HCT116 (cell line): Measurements from ENCODE around the gene ESM1.

Source experiments
- CEBPB ChIP-seq: IDR thresholded peaks from 2 replicates; pipeline ENCODE4 v1.6.1; 2012; ENCODE audit warnings: low read depth
- EZH2 ChIP-seq: fragments of 200-600 bp; sonication (generic); IDR thresholded peaks from 2 replicates; pipeline ENCODE4 v1.6.1; 2017; ENCODE audit warnings: antibody characterized with exemption, mixed run types
- EZH2phosphoT487 ChIP-seq: fragments of 200-600 bp; IDR thresholded peaks from 2 replicates; pipeline ENCODE4 v1.6.1; 2018; ENCODE audit warnings: antibody characterized with exemption, borderline replicate concordance
- JUND ChIP-seq: IDR thresholded peaks from 2 replicates; pipeline ENCODE4 v1.6.1; 2012
- POLR2A ChIP-seq: IDR thresholded peaks from 2 replicates; pipeline ENCODE4 v1.7.0; 2011; ENCODE audit warnings: borderline replicate concordance; ENCODE audit not compliant: insufficient read depth, insufficient read length; ENCODE audit errors: extremely low read depth
- POLR2AphosphoS5 ChIP-seq: IDR thresholded peaks from 2 replicates; pipeline ENCODE4 v1.6.1; 2011; ENCODE audit warnings: mild to moderate bottlenecking, low read depth, low read length, moderate library complexity
- SP1 ChIP-seq: IDR thresholded peaks from 2 replicates; pipeline ENCODE4 v1.6.1; 2012; ENCODE audit warnings: low read depth
- SRF ChIP-seq: IDR thresholded peaks from 2 replicates; pipeline ENCODE4 v1.6.1; 2012; ENCODE audit warnings: low read depth
- TCF7L2 ChIP-seq: IDR thresholded peaks from 2 replicates; pipeline ENCODE4 v1.7.0; 2011; ENCODE audit warnings: borderline replicate concordance, inconsistent platforms; ENCODE audit not compliant: insufficient read depth, insufficient read length; ENCODE audit errors: extremely low read depth
- ZFX ChIP-seq: fragments of 450-650 bp; IDR thresholded peaks from 2 replicates; pipeline ENCODE4 v1.6.1; 2017
- TF ChIP-seq, protein P1 (sequence below), 3 experiments: fragments of 200-600 bp in 1 of 3; sonication (generic) in 1 of 3; IDR thresholded peaks in 2 of 3; conservative IDR thresholded peaks in 1 of 3; 2 replicates each; pipeline ENCODE4 v1.5.1; 2012 to 2017; ENCODE audit warnings: low read depth in 2 of 3, low read length in 2 of 3, antibody characterized with exemption in 1 of 3, borderline replicate concordance in 1 of 3, control low read depth in 1 of 3, mild to moderate bottlenecking in 1 of 3, mixed read lengths in 1 of 3, mixed run types in 1 of 3, moderate library complexity in 1 of 3; ENCODE audit not compliant: insufficient read depth in 1 of 3
- TF ChIP-seq, protein P2 (sequence below): IDR thresholded peaks from 2 replicates; pipeline ENCODE4 v1.6.1; 2012
- TF ChIP-seq, protein P3 (sequence below): IDR thresholded peaks from 2 replicates; pipeline ENCODE4 v1.6.1; 2012; ENCODE audit warnings: low read depth
- TF ChIP-seq, protein P4 (sequence below): IDR thresholded peaks from 2 replicates; pipeline ENCODE4 v1.6.1; 2011; ENCODE audit warnings: mild to moderate bottlenecking, low read length, moderate library complexity; ENCODE audit not compliant: insufficient replicate concordance; ENCODE audit errors: extremely low read depth

DNA sequence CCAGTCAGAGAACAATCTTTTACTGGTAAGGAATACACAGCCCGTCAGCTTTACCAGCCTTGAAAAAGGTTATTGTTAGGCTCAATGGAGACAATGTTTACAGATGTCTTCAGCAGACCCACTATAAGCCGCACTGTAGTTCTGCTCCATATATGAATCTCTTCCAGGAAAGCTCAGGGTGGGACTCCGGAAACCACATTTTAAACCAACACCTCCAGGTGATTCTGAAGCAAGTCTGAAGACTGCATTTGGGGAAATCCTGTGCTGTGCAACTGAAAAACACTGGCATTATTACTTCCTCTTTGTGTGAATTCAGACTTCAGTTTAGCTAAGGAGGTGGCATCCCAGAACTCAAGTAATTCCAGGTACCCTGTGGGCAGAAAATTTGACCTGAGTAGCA is 42.2 kb upstream of the ESM1 start:
- TF ChIP-seq, protein P1, sequence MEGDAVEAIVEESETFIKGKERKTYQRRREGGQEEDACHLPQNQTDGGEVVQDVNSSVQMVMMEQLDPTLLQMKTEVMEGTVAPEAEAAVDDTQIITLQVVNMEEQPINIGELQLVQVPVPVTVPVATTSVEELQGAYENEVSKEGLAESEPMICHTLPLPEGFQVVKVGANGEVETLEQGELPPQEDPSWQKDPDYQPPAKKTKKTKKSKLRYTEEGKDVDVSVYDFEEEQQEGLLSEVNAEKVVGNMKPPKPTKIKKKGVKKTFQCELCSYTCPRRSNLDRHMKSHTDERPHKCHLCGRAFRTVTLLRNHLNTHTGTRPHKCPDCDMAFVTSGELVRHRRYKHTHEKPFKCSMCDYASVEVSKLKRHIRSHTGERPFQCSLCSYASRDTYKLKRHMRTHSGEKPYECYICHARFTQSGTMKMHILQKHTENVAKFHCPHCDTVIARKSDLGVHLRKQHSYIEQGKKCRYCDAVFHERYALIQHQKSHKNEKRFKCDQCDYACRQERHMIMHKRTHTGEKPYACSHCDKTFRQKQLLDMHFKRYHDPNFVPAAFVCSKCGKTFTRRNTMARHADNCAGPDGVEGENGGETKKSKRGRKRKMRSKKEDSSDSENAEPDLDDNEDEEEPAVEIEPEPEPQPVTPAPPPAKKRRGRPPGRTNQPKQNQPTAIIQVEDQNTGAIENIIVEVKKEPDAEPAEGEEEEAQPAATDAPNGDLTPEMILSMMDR (IDR thresholded peaks at IDR 0.05 in 2 of 3, conservative IDR thresholded peaks at IDR 0.05 in 1 of 3; ENCODE audit: borderline replicate concordance in 1 of 3, insufficient read depth in 1 of 3, low read depth in 2 of 3, low read length in 2 of 3): no peak
- no peak for TF ChIP-seq EZH2
- TF ChIP-seq EZH2phosphoT487: no peak
- no peak for TF ChIP-seq SP1
- TF ChIP-seq, protein P2, sequence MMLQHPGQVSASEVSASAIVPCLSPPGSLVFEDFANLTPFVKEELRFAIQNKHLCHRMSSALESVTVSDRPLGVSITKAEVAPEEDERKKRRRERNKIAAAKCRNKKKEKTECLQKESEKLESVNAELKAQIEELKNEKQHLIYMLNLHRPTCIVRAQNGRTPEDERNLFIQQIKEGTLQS: no peak
- TF ChIP-seq CEBPB: no peak
- TF ChIP-seq POLR2A: no peak
- TF ChIP-seq, protein P3, sequence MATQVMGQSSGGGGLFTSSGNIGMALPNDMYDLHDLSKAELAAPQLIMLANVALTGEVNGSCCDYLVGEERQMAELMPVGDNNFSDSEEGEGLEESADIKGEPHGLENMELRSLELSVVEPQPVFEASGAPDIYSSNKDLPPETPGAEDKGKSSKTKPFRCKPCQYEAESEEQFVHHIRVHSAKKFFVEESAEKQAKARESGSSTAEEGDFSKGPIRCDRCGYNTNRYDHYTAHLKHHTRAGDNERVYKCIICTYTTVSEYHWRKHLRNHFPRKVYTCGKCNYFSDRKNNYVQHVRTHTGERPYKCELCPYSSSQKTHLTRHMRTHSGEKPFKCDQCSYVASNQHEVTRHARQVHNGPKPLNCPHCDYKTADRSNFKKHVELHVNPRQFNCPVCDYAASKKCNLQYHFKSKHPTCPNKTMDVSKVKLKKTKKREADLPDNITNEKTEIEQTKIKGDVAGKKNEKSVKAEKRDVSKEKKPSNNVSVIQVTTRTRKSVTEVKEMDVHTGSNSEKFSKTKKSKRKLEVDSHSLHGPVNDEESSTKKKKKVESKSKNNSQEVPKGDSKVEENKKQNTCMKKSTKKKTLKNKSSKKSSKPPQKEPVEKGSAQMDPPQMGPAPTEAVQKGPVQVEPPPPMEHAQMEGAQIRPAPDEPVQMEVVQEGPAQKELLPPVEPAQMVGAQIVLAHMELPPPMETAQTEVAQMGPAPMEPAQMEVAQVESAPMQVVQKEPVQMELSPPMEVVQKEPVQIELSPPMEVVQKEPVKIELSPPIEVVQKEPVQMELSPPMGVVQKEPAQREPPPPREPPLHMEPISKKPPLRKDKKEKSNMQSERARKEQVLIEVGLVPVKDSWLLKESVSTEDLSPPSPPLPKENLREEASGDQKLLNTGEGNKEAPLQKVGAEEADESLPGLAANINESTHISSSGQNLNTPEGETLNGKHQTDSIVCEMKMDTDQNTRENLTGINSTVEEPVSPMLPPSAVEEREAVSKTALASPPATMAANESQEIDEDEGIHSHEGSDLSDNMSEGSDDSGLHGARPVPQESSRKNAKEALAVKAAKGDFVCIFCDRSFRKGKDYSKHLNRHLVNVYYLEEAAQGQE: no peak
- TF ChIP-seq ZFX: no peak
- TF ChIP-seq JUND: no peak
- TF ChIP-seq, protein P4, sequence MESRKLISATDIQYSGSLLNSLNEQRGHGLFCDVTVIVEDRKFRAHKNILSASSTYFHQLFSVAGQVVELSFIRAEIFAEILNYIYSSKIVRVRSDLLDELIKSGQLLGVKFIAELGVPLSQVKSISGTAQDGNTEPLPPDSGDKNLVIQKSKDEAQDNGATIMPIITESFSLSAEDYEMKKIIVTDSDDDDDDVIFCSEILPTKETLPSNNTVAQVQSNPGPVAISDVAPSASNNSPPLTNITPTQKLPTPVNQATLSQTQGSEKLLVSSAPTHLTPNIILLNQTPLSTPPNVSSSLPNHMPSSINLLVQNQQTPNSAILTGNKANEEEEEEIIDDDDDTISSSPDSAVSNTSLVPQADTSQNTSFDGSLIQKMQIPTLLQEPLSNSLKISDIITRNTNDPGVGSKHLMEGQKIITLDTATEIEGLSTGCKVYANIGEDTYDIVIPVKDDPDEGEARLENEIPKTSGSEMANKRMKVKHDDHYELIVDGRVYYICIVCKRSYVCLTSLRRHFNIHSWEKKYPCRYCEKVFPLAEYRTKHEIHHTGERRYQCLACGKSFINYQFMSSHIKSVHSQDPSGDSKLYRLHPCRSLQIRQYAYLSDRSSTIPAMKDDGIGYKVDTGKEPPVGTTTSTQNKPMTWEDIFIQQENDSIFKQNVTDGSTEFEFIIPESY: no peak
- TF ChIP-seq POLR2AphosphoS5: no peak
- no peak for TF ChIP-seq TCF7L2
- TF ChIP-seq SRF: no peak
